Endothelial cell of umbilical vein (primary cell): ENCODE measurements around the gene CAMTA1. TPM values are rescaled to one million over a fixed set of nuclear protein-coding genes. Genes with fewer than 3 reads are reported as not detected.

Experiments
- BruUV-seq: library from RNA; stranded (reverse); fragments of 400-500 nt; replicated peaks from 2 replicates; lab custom pipeline; 2021; lab: Mats Ljungman, UMichigan
- CTCF ChIA-PET: fragments of 300-600, 350-600 bp; sonication (Branson Sonifier 250); formaldehyde crosslinking; loops from one replicate; lab custom pipeline; 2021; ENCODE audit warnings: antibody characterized with exemption, inconsistent platforms; lab: Charles Lee
- POLR2A ChIA-PET: fragments of 300-600, 350-600 bp; sonication (Branson Sonifier 250); formaldehyde crosslinking; loops from one replicate; lab custom pipeline; 2021; ENCODE audit warnings: antibody characterized with exemption, inconsistent platforms; lab: Charles Lee
- DNase-seq: peaks from one replicate; pipeline ENCODE4 v3.0.0-alpha.2; 2011; ENCODE audit warnings: low read depth, low spot score
- FAIRE-seq: peaks from 2 replicates; lab custom pipeline; 2011; peaks lifted over from hg19 to GRCh38; lab: Jason Lieb, UNC
- H2AFZ ChIP-seq: 2 replicates; pipeline ENCODE4 v1.6.0; 2012; ENCODE audit warnings: low read depth, low read length, control low read depth, inconsistent platforms
- H3K27ac ChIP-seq: 2 replicates; pipeline ENCODE4 v1.5.1; 2011; ENCODE audit warnings: low read depth, mild to moderate bottlenecking, control low read depth, low read length, moderate library complexity; ENCODE audit not compliant: insufficient read depth
- H3K27me3 ChIP-seq, 2 experiments: 2 replicates each; pipeline versions ENCODE4 v1.6.0 to v1.6.1; 2011; ENCODE audit warnings: low read length in 2 of 2, mixed read lengths in 1 of 2; ENCODE audit not compliant: control insufficient read depth in 2 of 2, insufficient read depth in 2 of 2
- H3K36me3 ChIP-seq, 2 experiments: 2 replicates in 1 of 2; 3 replicates in 1 of 2; pipeline ENCODE4 v1.5.1; 2011; ENCODE audit warnings: low read length in 2 of 2, mild to moderate bottlenecking in 1 of 2, moderate library complexity in 1 of 2; ENCODE audit not compliant: control insufficient read depth in 2 of 2, insufficient read depth in 2 of 2; ENCODE audit errors: extremely low read depth in 1 of 2
- H3K4me1 ChIP-seq: 3 replicates; pipeline ENCODE4 v1.5.1; 2011; ENCODE audit warnings: mild to moderate bottlenecking, low read length; ENCODE audit not compliant: control insufficient read depth, insufficient read depth; ENCODE audit errors: extremely low read depth
- H3K4me2 ChIP-seq: 2 replicates; pipeline ENCODE4 v1.6.1; 2011; ENCODE audit warnings: low read length, control low read depth, mixed read lengths; ENCODE audit not compliant: insufficient read depth
- H3K4me3 ChIP-seq, 3 experiments: fragments of 200-600 bp in 1 of 3; sonication (generic), shearing (Covaris generic) in 1 of 3; replicated peaks in 1 of 3; 2 replicates each; pipeline ENCODE4 v1.5.1; 2011 to 2016; ENCODE audit warnings: control low read depth in 3 of 3, low read length in 3 of 3, mild to moderate bottlenecking in 2 of 3, inconsistent platforms in 1 of 3, low read depth in 1 of 3, moderate library complexity in 1 of 3; ENCODE audit not compliant: insufficient read depth in 1 of 3
- H3K79me2 ChIP-seq: 2 replicates; pipeline ENCODE4 v1.6.0; 2012; ENCODE audit warnings: low read length, inconsistent platforms; ENCODE audit not compliant: control insufficient read depth, insufficient read depth
- H3K9ac ChIP-seq: replicated peaks from 2 replicates; pipeline ENCODE3; 2011; ENCODE audit warnings: low read length, control low read depth; ENCODE audit not compliant: insufficient read depth; ENCODE audit errors: extremely low read depth
- H3K9me1 ChIP-seq: replicated peaks from 3 replicates; pipeline ENCODE4 v1.6.0; 2011; ENCODE audit warnings: mild to moderate bottlenecking, low read length; ENCODE audit not compliant: control insufficient read depth, insufficient read depth; ENCODE audit errors: extremely low read depth
- H3K9me3 ChIP-seq: replicated peaks from 2 replicates; pipeline ENCODE4 v1.5.1; 2012; ENCODE audit warnings: low read length, inconsistent platforms; ENCODE audit not compliant: control insufficient read depth, insufficient read depth
- H4K20me1 ChIP-seq: replicated peaks from 2 replicates; pipeline ENCODE3; 2011; ENCODE audit warnings: mild to moderate bottlenecking, low read length; ENCODE audit not compliant: control insufficient read depth, insufficient read depth; ENCODE audit errors: extremely low read depth
- CTCF ChIP-seq, 2 donors: IDR thresholded peaks; 1 replicate in 1 of 2; 2 replicates in 1 of 2; pipeline ENCODE4 v1.5.1; 2011; ENCODE audit warnings: low read length in 2 of 2, mild to moderate bottlenecking in 2 of 2, moderate library complexity in 2 of 2, control low read depth in 1 of 2, inconsistent platforms in 1 of 2, low read depth in 1 of 2; ENCODE audit not compliant: insufficient read depth in 1 of 2; ENCODE audit errors: extremely low read depth in 1 of 2
- FOS ChIP-seq: IDR thresholded peaks from 2 replicates; pipeline ENCODE4 v1.6.1; 2011; ENCODE audit warnings: mild to moderate bottlenecking, low read length, moderate library complexity, borderline replicate concordance; ENCODE audit not compliant: insufficient read depth
- JUN ChIP-seq: IDR thresholded peaks from 2 replicates; pipeline ENCODE4 v1.6.1; 2011; ENCODE audit warnings: borderline replicate concordance, low read depth; ENCODE audit not compliant: insufficient read length, insufficient read depth
- MYC ChIP-seq: IDR thresholded peaks from one replicate; pipeline ENCODE4 v1.6.1; 2011; ENCODE audit warnings: mild to moderate bottlenecking, low read depth, low read length
- POLR2A ChIP-seq: IDR thresholded peaks from 2 replicates; pipeline ENCODE4 v1.6.1; 2012; ENCODE audit warnings: low read depth, mild to moderate bottlenecking, control low read depth, low read length
- POLR2AphosphoS5 ChIP-seq: IDR thresholded peaks from 2 replicates; pipeline ENCODE4 v1.6.1; 2012; ENCODE audit warnings: low read depth, mild to moderate bottlenecking, control low read depth, low read length, moderate library complexity; ENCODE audit not compliant: insufficient read depth
- dilution Hi-C: fragments of 300-500 bp; cut with MboI; formaldehyde crosslinking; loops from one replicate; pipeline ENCODE4 v1.15.0; 2019; ENCODE audit warnings: low sequenced_read_pairs; ENCODE audit not compliant: extremely low pct_ligation_motif_present
- intact Hi-C: fragments of 100-400 bp; cut with micrococcal nuclease; formaldehyde crosslinking; loops from one replicate; pipeline ENCODE4 v1.10.0; 2022
- polyA plus RNA-seq, 4 experiments: library from polyadenylated mRNA; depleted of rRNA in 3 of 4; stranded (reverse) in 3 of 4; unstranded in 1 of 4; fragments of >200 nt; gene quantifications; 2 replicates each; pipeline versions ENCODE4 v1.2.1 to v1.2.3, GENCODE V29; 2011 to 2012; ENCODE audit warnings: missing spikeins in 1 of 4
- total RNA-seq: library from RNA; stranded (reverse); gene quantifications from 2 replicates; pipeline ENCODE4 v1.2.3, GENCODE V29; 2021
- TF ChIP-seq, protein P1 (sequence below): IDR thresholded peaks from 2 replicates; pipeline ENCODE4 v1.6.1; 2011; ENCODE audit not compliant: insufficient read depth, insufficient read length

CAMTA1 gene
- total and polyA plus RNA-seq, 2 donors (not counting 3 experiments of a cell fraction or from before 2014, with no cell fraction given) = 50.8 to 92.7 TPM

- Histone ChIP-seq H3K9ac (no peak overlapping the region), H2AFZ (no peak overlapping the region), H3K4me1 (peaks cover 2% of the 10 kb centered on the region), H3K4me3 (no peak overlapping the region), H3K36me3 (no peaks in the 10 kb centered on the region), H3K27me3 (no peaks in the 10 kb centered on the region), H3K79me2 (no peaks in the 10 kb centered on the region), H3K27ac (no peak overlapping the region), H3K4me2 (no peak overlapping the region), H4K20me1 (no peaks in the 10 kb centered on the region), H3K9me1 (no peaks in the 10 kb centered on the region), H3K9me3 (no peaks in the 10 kb centered on the region)
- TF ChIP-seq JUN (no peak), POLR2A (no peak)
- no TSS peak for BruUV-seq
- CTCF ChIA-PET = interaction anchor here (0.9 kb wide), 1 partner anchor 286 kb away, joined by 3 read pairs; no protein-coding TSS in a partner anchor
- DNase-seq (no peak), FAIRE-seq (no peak)
- intact Hi-C loops = no loop called here
- dilution Hi-C loops = no loop called here
- POLR2A ChIA-PET = interaction anchor here (0.6 kb wide), 1 partner anchor 39 kb away, joined by 3 read pairs; no protein-coding TSS in a partner anchor
These were observed 478.0 kb downstream of the CAMTA1 start for GRCh38 chr1:7263021-7263960.

GRCh38 chr1:7264101-7264500 is 478.8 kb downstream of the CAMTA1 start:
- no peaks in the 10 kb centered on the region for H3K9me3 ChIP-seq
- H2AFZ ChIP-seq = no peak overlapping the region
- H3K9ac ChIP-seq = no peak overlapping the region
- H3K27me3 ChIP-seq = no peaks in the 10 kb centered on the region
- dilution Hi-C loops = no loop called here
- no TSS peak for BruUV-seq
- H3K4me3 ChIP-seq = no peak overlapping the region
- H3K36me3 ChIP-seq = no peaks in the 10 kb centered on the region
- no peaks in the 10 kb centered on the region for H3K79me2 ChIP-seq
- ChIA-PET CTCF (interaction anchor here (0.9 kb wide), 1 partner anchor 285 kb away, joined by 3 read pairs; no protein-coding TSS in a partner anchor), POLR2A (interaction anchor here (0.6 kb wide), 1 partner anchor 38 kb away, joined by 3 read pairs; no protein-coding TSS in a partner anchor)
- no peak for FAIRE-seq
- H4K20me1 ChIP-seq = no peaks in the 10 kb centered on the region
- H3K4me1 ChIP-seq = peaks cover 2% of the 10 kb centered on the region
- no peak overlapping the region for H3K4me2 ChIP-seq
- TF ChIP-seq JUN = no peak
- TF ChIP-seq POLR2AphosphoS5 = no peak
- TF ChIP-seq, protein P1, sequence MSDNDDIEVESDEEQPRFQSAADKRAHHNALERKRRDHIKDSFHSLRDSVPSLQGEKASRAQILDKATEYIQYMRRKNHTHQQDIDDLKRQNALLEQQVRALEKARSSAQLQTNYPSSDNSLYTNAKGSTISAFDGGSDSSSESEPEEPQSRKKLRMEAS = no peak
- no peak for TF ChIP-seq MYC
- no peak for TF ChIP-seq CTCF (IDR thresholded peaks at IDR 0.05; ENCODE audit: extremely low read depth in 1 of 2, insufficient read depth in 1 of 2, low read depth in 1 of 2, low read length in 2 of 2)
- TF ChIP-seq POLR2A = no peak
- TF ChIP-seq FOS = no peak
- intact Hi-C loops = no loop called here
- H3K27ac ChIP-seq = no peak overlapping the region
- no peaks in the 10 kb centered on the region for H3K9me1 ChIP-seq
- no peak for DNase-seq
